K562 (cell line): ENCODE results near the gene LGALS3. TPM values are rescaled to one million over a fixed set of nuclear protein-coding genes. Genes with fewer than 3 reads are reported as not detected.

ENCODE experiments used
- ATAC-seq: fragments of 200-7000 bp; cut with Tn5 transposase; 3 replicates; pipeline ENCODE4 v1.9.1; 2020; ENCODE audit warnings: moderate library complexity
- BruUV-seq: library from RNA; stranded (reverse); fragments of 400-500 nt; replicated peaks from 2 replicates; lab custom pipeline; 2021; lab: Mats Ljungman, UMichigan
- CTCF ChIA-PET: fragments of 300-600 bp; formaldehyde crosslinking; extraction: SDS; loops from one replicate; lab custom pipeline; 2021; ENCODE audit warnings: low intra/inter-chr PET ratio; lab: Yijun Ruan, JAX
- POLR2A ChIA-PET: fragments of 300-600, 350-650 bp; sonication (Branson Sonifier 250); formaldehyde crosslinking; extraction: SDS; loops from one replicate; lab custom pipeline; 2021; ENCODE audit warnings: antibody characterized with exemption, inconsistent platforms; lab: Yijun Ruan, JAX
- DNase-seq, 4 experiments: peaks; one replicate each; pipeline versions ENCODE4 v3.0.0 to v3.0.0-alpha.2; 2011 to 2018; ENCODE audit warnings: low spot score in 3 of 4, mixed read lengths in 3 of 4; ENCODE audit errors: extremely low read depth in 1 of 4
- FAIRE-seq: peaks from 2 replicates; lab custom pipeline; 2011; peaks lifted over from hg19 to GRCh38; lab: Jason Lieb, UNC
- H2AFZ ChIP-seq: 2 replicates; pipeline ENCODE4 v1.6.0; 2011; ENCODE audit warnings: low read depth, low read length, control low read depth, inconsistent platforms
- H3K27ac ChIP-seq: fragments of 200-600 bp; 3 replicates; pipeline ENCODE4 v1.8.0; 2011; ENCODE audit warnings: low read depth, mild to moderate bottlenecking, control low read depth, inconsistent platforms, low read length, moderate library complexity, mixed read lengths; ENCODE audit errors: extremely low read depth
- H3K27me3 ChIP-seq, 2 experiments: fragments of 300-600 bp in 1 of 2; 2 replicates in 1 of 2; 3 replicates in 1 of 2; pipeline versions ENCODE4 v1.6.0 to v1.8.0; 2011; ENCODE audit warnings: inconsistent platforms in 2 of 2, low read length in 2 of 2, mild to moderate bottlenecking in 1 of 2, mixed read lengths in 1 of 2, moderate library complexity in 1 of 2; ENCODE audit not compliant: control insufficient read depth in 2 of 2, insufficient read depth in 2 of 2
- H3K36me3 ChIP-seq: fragments of 300-600 bp; 3 replicates; pipeline ENCODE4 v1.8.0; 2011; ENCODE audit warnings: mild to moderate bottlenecking, low read length, inconsistent platforms; ENCODE audit not compliant: control insufficient read depth, insufficient read depth
- H3K4me1 ChIP-seq, 2 experiments: fragments of 200-600 bp in 1 of 2; replicated peaks in 1 of 2; 2 replicates in 1 of 2; 3 replicates in 1 of 2; pipeline versions ENCODE4 v1.5.1 to v1.8.0; 2011; ENCODE audit warnings: inconsistent platforms in 2 of 2, low read length in 2 of 2, mild to moderate bottlenecking in 1 of 2, mixed read lengths in 1 of 2, moderate library complexity in 1 of 2; ENCODE audit not compliant: control insufficient read depth in 2 of 2, insufficient read depth in 2 of 2
- H3K4me2 ChIP-seq: 2 replicates; pipeline ENCODE4 v1.6.1; 2011; ENCODE audit warnings: low read length, control low read depth, inconsistent platforms, mixed read lengths; ENCODE audit not compliant: insufficient read depth
- H3K4me3 ChIP-seq: fragments of 200-600 bp; sonication (generic), shearing (Covaris generic); 2 replicates; pipeline ENCODE4 v1.5.1; 2016; ENCODE audit warnings: control low read depth, inconsistent platforms
- H3K79me2 ChIP-seq: fragments of 200-600 bp; 3 replicates; pipeline ENCODE4 v1.8.0; 2011; ENCODE audit warnings: low read length, inconsistent platforms; ENCODE audit not compliant: control insufficient read depth, insufficient read depth
- H3K9ac ChIP-seq, 2 experiments: 2 replicates each; pipeline versions ENCODE4 v1.6.0 to v1.6.1; 2011; ENCODE audit warnings: low read depth in 2 of 2, low read length in 2 of 2, control low read depth in 1 of 2, inconsistent platforms in 1 of 2, mild to moderate bottlenecking in 1 of 2, mixed read lengths in 1 of 2; ENCODE audit not compliant: insufficient read depth in 1 of 2
- H3K9me1 ChIP-seq: one replicate; pipeline ENCODE4 v1.6.0; 2011; ENCODE audit warnings: inconsistent platforms, mild to moderate bottlenecking, low read length, moderate library complexity; ENCODE audit not compliant: control insufficient read depth, insufficient read depth
- H3K9me3 ChIP-seq: replicated peaks from 2 replicates; pipeline ENCODE4 v1.5.1; 2011; ENCODE audit warnings: low read depth, low read length, inconsistent platforms; ENCODE audit not compliant: control insufficient read depth, insufficient read depth
- H4K20me1 ChIP-seq: replicated peaks from 2 replicates; pipeline ENCODE4 v1.6.1; 2011; ENCODE audit warnings: low read length, inconsistent platforms, mixed read lengths; ENCODE audit not compliant: control insufficient read depth, insufficient read depth
- MED1 ChIP-seq: sonication (generic); formaldehyde crosslinking; IDR thresholded peaks from 2 replicates; pipeline ENCODE4 v1.8.1; 2023; ENCODE audit warnings: missing genetic modification reagents, borderline replicate concordance
- PHTF2 ChIP-seq: fragments of 250-450 bp; sonication (Bioruptor Pico); IDR thresholded peaks from 2 replicates; pipeline ENCODE4 v1.5.0; 2021; ENCODE audit warnings: mild to moderate bottlenecking
- POLR2AphosphoS5 ChIP-seq: IDR thresholded peaks from 2 replicates; pipeline ENCODE4 v1.6.1; 2011; ENCODE audit warnings: mild to moderate bottlenecking, low read depth, low read length, moderate library complexity; ENCODE audit not compliant: control insufficient read depth, insufficient read depth
- RBM14 ChIP-seq: fragments of 200-400 bp; formaldehyde crosslinking; IDR thresholded peaks from 2 replicates; pipeline ENCODE4 v1.6.1; 2018; ENCODE audit warnings: low read depth, mild to moderate bottlenecking, low read length, moderate library complexity, borderline replicate concordance; ENCODE audit not compliant: insufficient read depth
- TCFL5 ChIP-seq: fragments of 250-450 bp; sonication (Bioruptor Pico); conservative IDR thresholded peaks from 2 replicates; pipeline ENCODE4 v1.6.1; 2021; ENCODE audit warnings: mild to moderate bottlenecking, moderate library complexity, matching md5 sums
- ZNF316 ChIP-seq: fragments of 450-650 bp; IDR thresholded peaks from 2 replicates; pipeline ENCODE4 v1.6.1; 2016
- WGBS: fragments of 100-300 bp; shearing (Covaris generic); methylation state at CpG from one replicate; pipeline ENCODE4 v1.1.6; 2016; ENCODE audit warnings: low coverage, mixed read lengths; ENCODE audit not compliant: insufficient coverage; ENCODE audit errors: missing lambda C conversion rate; 5-methylcytosine and 5-hydroxymethylcytosine counted together
- in situ Hi-C: fragments of 300-500 bp; cut with MboI; formaldehyde crosslinking; loops from 4 replicates; pipeline ENCODE4 v1.15.0; 2018; ENCODE audit warnings: inconsistent platforms, mixed read lengths
- intact Hi-C: fragments of 100-400 bp; cut with micrococcal nuclease; formaldehyde crosslinking; loops from 2 replicates; pipeline ENCODE4 v1.14.2; 2022
- polyA plus RNA-seq, 8 experiments: library from polyadenylated mRNA; depleted of rRNA in 4 of 8; stranded (reverse) in 5 of 8; unstranded in 3 of 8; fragments of >200 nt; fragmentation: Nextera tagmentation in 2 of 8; fragmentation: Illumina TruSeq in 1 of 8; extraction: Ambion mirVana in 2 of 8; extraction: Trizol in 1 of 8; gene quantifications; 2 replicates each; pipeline versions ENCODE4 v1.2.1 to v1.2.3, GENCODE V29; 2011 to 2014; ENCODE audit warnings: inconsistent platforms in 1 of 8, missing spikeins in 1 of 8
- total RNA-seq, 7 experiments: library from RNA; depleted of rRNA in 6 of 7; stranded (reverse); fragments of >200 nt in 6 of 7; fragmentation: Illumina TruSeq in 2 of 7; extraction: Trizol in 2 of 7; gene quantifications; 2 replicates each; pipeline versions ENCODE4 v1.2.1 to v1.2.3, GENCODE V29; 2011 to 2021; ENCODE audit warnings: low replicate concordance in 1 of 7
- TF ChIP-seq, protein P1 (sequence below): fragments of 250-450 bp; sonication (Bioruptor Pico); IDR thresholded peaks from 2 replicates; pipeline ENCODE4 v1.6.1; 2021; ENCODE audit warnings: mild to moderate bottlenecking

The LGALS3 gene
- total and polyA plus RNA-seq, 9 of the 15 experiments (the other 6 are each of a cell fraction or from before 2014, with no cell fraction given), result 0.04 to 1.9 (median 1.1) TPM

DNA sequence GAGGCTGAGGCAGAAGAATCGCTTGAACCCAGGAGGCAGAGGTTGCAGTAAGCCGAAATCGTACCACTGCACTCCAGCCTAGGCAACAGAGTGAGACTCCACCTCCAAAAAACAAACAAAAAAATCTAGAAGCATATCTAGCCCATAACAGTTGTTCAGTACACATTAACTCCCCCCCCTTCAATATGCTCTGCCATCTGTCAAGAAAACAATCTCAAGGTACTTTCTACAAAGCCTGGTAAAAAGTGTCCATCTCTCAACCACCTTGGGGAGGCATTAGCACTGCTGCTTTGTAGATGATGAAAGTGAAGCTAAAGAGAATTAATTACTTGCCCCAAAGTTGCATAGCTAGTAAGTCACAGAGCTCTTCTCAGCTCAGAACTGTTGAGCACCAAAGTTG lies 24.9 kb downstream of the LGALS3 start:
- Histone ChIP-seq H3K27ac (no peak overlapping the region), H3K4me3 (no peak overlapping the region), H2AFZ (no peak overlapping the region), H3K9me1 (no peaks in the 10 kb centered on the region), H3K9ac (no peak overlapping the region), H4K20me1 (no peaks in the 10 kb centered on the region), H3K4me1 (no peaks in the 10 kb centered on the region), H3K27me3 (no peaks in the 10 kb centered on the region), H3K9me3 (no peaks in the 10 kb centered on the region), H3K79me2 (no peaks in the 10 kb centered on the region), H3K36me3 (peaks cover 76% of the 10 kb centered on the region; the same call in 2 of the 3 replicates), H3K4me2 (no peak overlapping the region)
- BruUV-seq, result no TSS peak
- TF ChIP-seq RBM14 (no peak), TCFL5 (CRISPR knock-in tag) (no peak), ZNF316 (no peak), PHTF2 (no peak)
- CTCF ChIA-PET, result no interaction called here
- intact Hi-C loops (no loop called here), in situ Hi-C loops (no loop called here)
- WGBS, result 100% methylated on average over 3 of the region's 3 CpGs
- no peak for FAIRE-seq
- ATAC-seq, result no peak
- no peak for DNase-seq
- POLR2A ChIA-PET, result interaction anchor here (1.1 kb wide), 1 partner anchor 10 kb away, joined by 4 read pairs; no protein-coding TSS in a partner anchor

DNA sequence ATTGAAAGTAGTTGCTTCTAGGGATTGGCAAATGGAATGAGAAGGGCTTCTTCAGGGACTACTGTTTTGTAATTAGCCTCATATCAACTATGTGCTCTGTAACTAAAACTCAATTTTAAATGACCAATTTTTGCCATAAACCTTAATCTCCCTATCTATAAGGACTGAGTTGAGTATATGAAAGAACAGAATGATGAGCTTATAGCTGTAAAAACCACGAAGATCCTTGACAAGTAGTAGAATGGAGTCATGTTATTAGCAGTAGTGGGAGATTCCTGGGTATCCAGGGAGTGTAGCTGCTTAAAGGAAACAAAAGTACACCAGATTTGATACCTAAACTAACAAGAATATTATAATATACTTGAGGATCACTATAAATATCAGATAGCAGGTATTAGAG lies 28.0 kb downstream of the LGALS3 start:
- Histone ChIP-seq H4K20me1 (no peaks in the 10 kb centered on the region), H3K4me1 (no peaks in the 10 kb centered on the region), H3K4me3 (no peak overlapping the region), H3K27ac (no peak overlapping the region), H3K4me2 (no peak overlapping the region), H3K79me2 (no peaks in the 10 kb centered on the region), H3K27me3 (no peaks in the 10 kb centered on the region), H3K9me3 (no peaks in the 10 kb centered on the region), H2AFZ (no peak overlapping the region), H3K9me1 (no peaks in the 10 kb centered on the region), H3K36me3 (peaks cover 61% of the 10 kb centered on the region; the same call in 1 of the 3 replicates), H3K9ac (no peak overlapping the region)
- TF ChIP-seq, protein P1, sequence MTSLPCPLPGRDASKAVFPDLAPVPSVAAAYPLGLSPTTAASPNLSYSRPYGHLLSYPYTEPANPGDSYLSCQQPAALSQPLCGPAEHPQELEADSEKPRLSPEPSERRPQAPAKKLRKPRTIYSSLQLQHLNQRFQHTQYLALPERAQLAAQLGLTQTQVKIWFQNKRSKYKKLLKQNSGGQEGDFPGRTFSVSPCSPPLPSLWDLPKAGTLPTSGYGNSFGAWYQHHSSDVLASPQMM (CRISPR knock-in tag), result no peak
- no peak for TF ChIP-seq MED1 (CRISPR knock-in tag)
- TF ChIP-seq POLR2AphosphoS5, result no peak
- WGBS, result 67% methylated on average over 1 of the region's 1 CpG
- ChIA-PET CTCF (no interaction called here), POLR2A (interaction anchor here (1.7 kb wide), 1 partner anchor 9 kb away, joined by 4 read pairs; no protein-coding TSS in a partner anchor)
- DNase-seq (no peak), FAIRE-seq (no peak), ATAC-seq (no peak)
- no TSS peak for BruUV-seq
- in situ Hi-C loops (loop anchor here (5.0 kb wide), 1 partner anchor 75 kb away; no protein-coding TSS in a partner anchor), intact Hi-C loops (no loop called here)
